ENCODE measurements around the gene ANKRD36.
"Not testable (repeated sequence)": the region's sequence is repeated elsewhere in the genome, so short reads cannot be mapped to it uniquely, and the experiment has no call there.

DNA sequence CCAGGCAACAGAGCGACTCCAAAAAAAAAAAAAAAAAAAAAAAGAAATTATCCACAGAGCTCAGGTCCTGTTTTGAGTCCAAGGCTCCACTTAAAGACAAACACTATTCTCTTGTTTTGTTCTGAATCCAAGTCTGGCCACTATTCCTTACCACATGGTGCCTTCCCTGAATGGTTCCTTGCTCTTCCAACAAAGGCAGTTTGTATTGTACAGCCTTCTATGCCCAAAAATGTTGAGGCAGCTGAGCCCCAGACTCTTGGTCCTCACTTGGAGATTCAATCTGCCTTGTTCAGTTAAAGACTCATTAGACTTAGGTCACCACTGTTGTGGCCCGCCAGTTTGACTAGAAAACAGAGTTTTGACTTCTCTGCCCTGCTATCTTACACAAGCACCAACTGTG, 20.0 kb upstream of the ANKRD36 start:
- TF ChIP-seq, protein P1, sequence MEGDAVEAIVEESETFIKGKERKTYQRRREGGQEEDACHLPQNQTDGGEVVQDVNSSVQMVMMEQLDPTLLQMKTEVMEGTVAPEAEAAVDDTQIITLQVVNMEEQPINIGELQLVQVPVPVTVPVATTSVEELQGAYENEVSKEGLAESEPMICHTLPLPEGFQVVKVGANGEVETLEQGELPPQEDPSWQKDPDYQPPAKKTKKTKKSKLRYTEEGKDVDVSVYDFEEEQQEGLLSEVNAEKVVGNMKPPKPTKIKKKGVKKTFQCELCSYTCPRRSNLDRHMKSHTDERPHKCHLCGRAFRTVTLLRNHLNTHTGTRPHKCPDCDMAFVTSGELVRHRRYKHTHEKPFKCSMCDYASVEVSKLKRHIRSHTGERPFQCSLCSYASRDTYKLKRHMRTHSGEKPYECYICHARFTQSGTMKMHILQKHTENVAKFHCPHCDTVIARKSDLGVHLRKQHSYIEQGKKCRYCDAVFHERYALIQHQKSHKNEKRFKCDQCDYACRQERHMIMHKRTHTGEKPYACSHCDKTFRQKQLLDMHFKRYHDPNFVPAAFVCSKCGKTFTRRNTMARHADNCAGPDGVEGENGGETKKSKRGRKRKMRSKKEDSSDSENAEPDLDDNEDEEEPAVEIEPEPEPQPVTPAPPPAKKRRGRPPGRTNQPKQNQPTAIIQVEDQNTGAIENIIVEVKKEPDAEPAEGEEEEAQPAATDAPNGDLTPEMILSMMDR (IDR thresholded peaks at IDR 0.05), result not testable (repeated sequence)
- not testable (repeated sequence) for TF ChIP-seq POLR2A (IDR thresholded peaks at IDR 0.05)

Data from testis (tissue), 2 donors.